Ascending aorta (tissue), 2 donors: Measurements from ENCODE around the gene VSIR. TPM values are rescaled to one million over a fixed set of nuclear protein-coding genes. Genes with fewer than 3 reads are reported as not detected.

Experiments used
- DNase-seq, 2 donors: peaks; one replicate each; pipeline ENCODE4 v3.0.0-alpha.2; 2019; ENCODE audit warnings: low spot score in 2 of 2
- H3K27ac ChIP-seq, 2 donors: fragments of 200-600 bp; sonication (generic); one replicate each; pipeline ENCODE4 v1.5.1; 2016 to 2017; ENCODE audit warnings: mild to moderate bottlenecking in 1 of 2
- H3K27me3 ChIP-seq: fragments of 200-600 bp; sonication (generic); one replicate; pipeline ENCODE4 v1.5.1; 2017
- H3K36me3 ChIP-seq, 2 donors: fragments of 200-600 bp; sonication (generic); one replicate each; pipeline ENCODE4 v1.5.1; 2016
- H3K4me1 ChIP-seq, 2 donors: fragments of 200-600 bp; sonication (generic); one replicate each; pipeline ENCODE4 v1.5.1; 2016 to 2017; ENCODE audit warnings: mild to moderate bottlenecking in 1 of 2
- H3K4me3 ChIP-seq, 2 donors: fragments of 200-600 bp; sonication (generic); one replicate each; pipeline ENCODE4 v1.5.1; 2016 to 2017; ENCODE audit warnings: mild to moderate bottlenecking in 1 of 2
- H3K9me3 ChIP-seq, 2 donors: fragments of 200-600 bp; sonication (generic); one replicate each; pipeline ENCODE4 v1.5.1; 2016
- intact Hi-C: fragments of 100-400 bp; cut with DNase I; formaldehyde crosslinking; loops from one replicate; pipeline ENCODE4 v1.15.1; 2023
- total RNA-seq: library from RNA; depleted of rRNA; stranded (reverse); fragments of >200 nt; gene quantifications from one replicate; pipeline ENCODE4 v1.1.0, GENCODE V29; 2016
- TF ChIP-seq, protein P1 (sequence below), 3 experiments: fragments of 200-600 bp in 2 of 3; fragments of 450-650 bp in 1 of 3; sonication (generic) in 2 of 3; IDR thresholded peaks; one replicate each; pipeline ENCODE4 v1.5.1; 2016 to 2019; ENCODE audit warnings: antibody characterized with exemption in 3 of 3, mild to moderate bottlenecking in 1 of 3, moderate library complexity in 1 of 3

VSIR gene
- total RNA-seq, 1 donor from 2014 or later = 193 TPM

DNA sequence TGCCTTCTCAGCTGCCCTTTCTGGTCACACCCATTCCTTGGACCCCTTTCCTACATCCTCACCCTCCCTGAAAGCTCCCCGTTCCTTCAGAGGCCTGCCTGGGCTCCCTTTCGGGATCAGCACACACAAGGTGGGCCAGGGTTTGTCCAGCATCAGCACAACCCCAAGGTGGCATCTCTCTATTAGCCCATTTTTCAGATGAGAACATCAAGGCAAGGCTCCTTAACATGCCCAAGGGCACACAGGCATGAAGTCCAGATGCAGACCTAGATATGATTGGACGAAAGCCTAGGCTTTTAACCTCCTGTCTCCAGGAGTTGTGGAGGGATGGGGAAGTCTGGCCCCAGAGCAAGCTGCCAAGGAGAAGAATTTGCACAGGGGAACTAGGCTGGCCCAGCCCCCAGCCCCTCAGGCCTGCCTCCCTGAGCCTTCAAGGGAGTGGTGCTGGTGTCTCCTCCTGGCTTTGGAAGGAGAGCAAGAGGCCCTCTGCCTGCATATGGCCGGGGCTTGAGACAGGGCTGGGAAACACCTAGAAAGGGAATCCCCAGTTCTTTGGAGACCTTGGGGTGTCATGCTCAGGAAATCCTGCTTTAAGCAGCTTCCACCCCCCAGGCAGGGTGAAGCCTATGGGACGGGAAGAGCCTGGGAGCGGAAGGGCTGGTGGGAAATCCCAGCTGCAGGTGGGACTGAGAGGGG lies 9.0 kb upstream of the VSIR start:
- DNase-seq = no peak
- no peaks in the 10 kb centered on the region for H3K36me3 ChIP-seq
- intact Hi-C loops = no loop called here
- TF ChIP-seq, protein P1, sequence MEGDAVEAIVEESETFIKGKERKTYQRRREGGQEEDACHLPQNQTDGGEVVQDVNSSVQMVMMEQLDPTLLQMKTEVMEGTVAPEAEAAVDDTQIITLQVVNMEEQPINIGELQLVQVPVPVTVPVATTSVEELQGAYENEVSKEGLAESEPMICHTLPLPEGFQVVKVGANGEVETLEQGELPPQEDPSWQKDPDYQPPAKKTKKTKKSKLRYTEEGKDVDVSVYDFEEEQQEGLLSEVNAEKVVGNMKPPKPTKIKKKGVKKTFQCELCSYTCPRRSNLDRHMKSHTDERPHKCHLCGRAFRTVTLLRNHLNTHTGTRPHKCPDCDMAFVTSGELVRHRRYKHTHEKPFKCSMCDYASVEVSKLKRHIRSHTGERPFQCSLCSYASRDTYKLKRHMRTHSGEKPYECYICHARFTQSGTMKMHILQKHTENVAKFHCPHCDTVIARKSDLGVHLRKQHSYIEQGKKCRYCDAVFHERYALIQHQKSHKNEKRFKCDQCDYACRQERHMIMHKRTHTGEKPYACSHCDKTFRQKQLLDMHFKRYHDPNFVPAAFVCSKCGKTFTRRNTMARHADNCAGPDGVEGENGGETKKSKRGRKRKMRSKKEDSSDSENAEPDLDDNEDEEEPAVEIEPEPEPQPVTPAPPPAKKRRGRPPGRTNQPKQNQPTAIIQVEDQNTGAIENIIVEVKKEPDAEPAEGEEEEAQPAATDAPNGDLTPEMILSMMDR (IDR thresholded peaks at IDR 0.05) = no peak
- no peaks in the 10 kb centered on the region for H3K9me3 ChIP-seq
- H3K27me3 ChIP-seq = no peaks in the 10 kb centered on the region
- no peak overlapping the region for H3K4me3 ChIP-seq
- H3K4me1 ChIP-seq = no peaks in the 10 kb centered on the region
- H3K27ac ChIP-seq = no peak overlapping the region

DNA sequence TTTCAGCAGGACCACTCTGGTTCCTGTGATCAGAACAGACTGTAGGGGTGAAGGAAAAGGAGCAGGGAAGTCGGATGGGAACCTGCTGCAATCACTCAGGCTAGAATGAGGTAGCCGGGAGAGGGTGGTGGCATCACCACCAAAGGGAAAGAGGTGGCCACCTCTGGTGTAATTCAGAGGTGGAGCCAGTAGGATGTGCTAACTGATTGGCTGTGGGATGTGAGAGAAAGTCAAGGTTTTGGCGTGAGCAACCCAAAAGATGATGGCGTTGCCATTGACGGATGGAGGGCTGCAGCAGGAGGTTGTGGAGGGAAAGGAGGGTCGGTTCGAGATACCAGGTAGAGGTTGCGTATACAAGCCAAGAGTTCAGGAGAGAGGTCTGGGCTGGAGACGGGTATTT lies 7.4 kb upstream of the VSIR start:
- no peaks in the 10 kb centered on the region for H3K36me3 ChIP-seq
- no peak overlapping the region for H3K4me3 ChIP-seq
- no peaks in the 10 kb centered on the region for H3K27me3 ChIP-seq
- no peak for DNase-seq
- no peaks in the 10 kb centered on the region for H3K9me3 ChIP-seq
- TF ChIP-seq, protein P1 (IDR thresholded peaks at IDR 0.05) = no peak
- H3K4me1 ChIP-seq = no peaks in the 10 kb centered on the region
- intact Hi-C loops = no loop called here
- H3K27ac ChIP-seq = no peak overlapping the region

DNA sequence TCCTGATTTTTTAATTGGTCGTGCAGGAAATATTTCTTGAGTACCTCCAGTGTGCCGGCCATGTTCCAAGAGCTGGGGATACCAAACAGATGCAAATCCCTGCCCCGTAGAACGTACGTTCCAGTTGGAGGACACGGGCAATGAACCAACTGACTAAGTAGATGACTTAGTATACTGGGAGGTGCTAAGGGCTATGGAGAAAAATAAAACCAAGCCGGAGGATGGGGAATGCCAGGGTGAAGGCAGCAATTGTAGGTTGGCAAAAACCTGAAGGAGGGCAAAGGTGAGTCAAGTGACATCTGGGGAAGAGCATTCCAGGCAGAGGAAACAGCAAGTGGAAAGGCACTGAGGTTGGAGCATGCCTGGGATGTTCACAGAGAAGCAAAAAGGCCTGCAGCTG lies 6.8 kb upstream of the VSIR start:
- Histone ChIP-seq H3K36me3 (no peaks in the 10 kb centered on the region), H3K4me3 (no peak overlapping the region), H3K4me1 (no peaks in the 10 kb centered on the region), H3K27me3 (no peaks in the 10 kb centered on the region), H3K9me3 (no peaks in the 10 kb centered on the region), H3K27ac (no peak overlapping the region)
- intact Hi-C loops = no loop called here
- DNase-seq = no peak
- TF ChIP-seq, protein P1 (IDR thresholded peaks at IDR 0.05) = no peak

DNA sequence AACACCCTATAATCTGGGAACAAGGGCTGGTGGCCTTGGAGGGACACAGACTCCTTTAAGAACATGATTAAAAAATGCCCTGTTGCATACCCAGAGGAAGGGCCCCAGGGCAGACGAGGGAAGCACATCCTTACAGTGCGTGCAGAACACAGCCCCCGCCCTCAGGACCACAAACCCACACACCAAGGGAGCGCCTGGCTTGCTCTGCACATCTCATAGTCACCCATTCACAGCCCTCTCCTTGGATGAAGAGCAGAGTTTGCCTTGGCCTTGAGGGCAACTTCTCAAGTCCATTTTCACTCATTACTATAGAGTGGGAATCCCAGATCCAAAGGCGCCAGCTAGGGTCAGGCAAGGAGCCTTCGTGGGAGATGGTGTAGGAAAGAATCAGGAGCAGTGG lies 6.3 kb upstream of the VSIR start:
- H3K9me3 ChIP-seq = no peaks in the 10 kb centered on the region
- H3K36me3 ChIP-seq = no peaks in the 10 kb centered on the region
- no peak for DNase-seq
- TF ChIP-seq, protein P1 (IDR thresholded peaks at IDR 0.05) = no peak
- intact Hi-C loops = no loop called here
- no peak overlapping the region for H3K27ac ChIP-seq
- no peaks in the 10 kb centered on the region for H3K4me1 ChIP-seq
- no peak overlapping the region for H3K4me3 ChIP-seq
- no peaks in the 10 kb centered on the region for H3K27me3 ChIP-seq

DNA sequence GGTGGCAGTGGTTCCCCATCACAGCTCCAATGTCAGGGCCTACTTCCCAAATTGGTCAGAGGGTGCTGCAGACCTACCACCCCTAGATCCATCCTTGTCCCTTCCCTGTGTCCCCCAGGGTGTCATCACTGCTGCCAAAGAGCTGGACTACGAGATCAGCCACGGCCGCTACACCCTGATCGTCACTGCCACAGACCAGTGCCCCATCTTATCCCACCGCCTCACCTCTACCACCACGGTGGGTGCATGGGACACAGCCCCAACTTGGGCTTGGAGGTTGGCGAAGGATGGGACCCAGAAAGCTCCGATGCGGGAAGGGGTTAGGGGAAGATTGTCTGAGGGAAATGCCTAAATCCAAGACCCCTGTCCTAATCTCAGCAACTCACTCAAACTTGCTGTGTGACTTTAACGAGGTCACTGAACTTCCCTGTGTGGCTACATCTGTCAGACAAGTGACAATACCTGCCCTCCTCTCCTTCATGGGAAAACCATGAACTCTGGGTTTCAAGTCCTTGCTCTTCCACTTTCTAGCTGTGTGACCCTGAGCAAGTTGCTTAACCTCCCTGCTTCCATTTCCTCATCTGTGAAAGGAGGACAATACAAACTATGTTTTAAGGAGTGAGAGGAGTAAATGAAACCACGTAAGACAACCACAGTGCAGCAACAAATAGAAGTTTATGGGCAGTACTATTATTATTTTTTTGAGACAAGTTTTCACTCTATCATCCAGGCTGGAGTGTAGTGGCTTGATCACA lies 4.9 kb upstream of the VSIR start:
- no peak overlapping the region for H3K27ac ChIP-seq
- H3K4me3 ChIP-seq = no peak overlapping the region
- H3K9me3 ChIP-seq = no peaks in the 10 kb centered on the region
- TF ChIP-seq, protein P1 (IDR thresholded peaks at IDR 0.05) = no peak
- intact Hi-C loops = no loop called here
- peaks cover 0 to 4% of the 10 kb centered on the region in 2 donors for H3K4me1 ChIP-seq
- no peaks in the 10 kb centered on the region for H3K27me3 ChIP-seq
- no peaks in the 10 kb centered on the region for H3K36me3 ChIP-seq
- DNase-seq = no peak
